K562 (cell line): ENCODE data around the gene FTH1. TPM values are rescaled to one million over a fixed set of nuclear protein-coding genes. Genes with fewer than 3 reads are reported as not detected.

Experiments
- ARHGAP35 ChIP-seq: fragments of 450-650 bp; IDR thresholded peaks from 2 replicates; pipeline ENCODE4 v1.6.1; 2018; ENCODE audit not compliant: partially characterized antibody
- BACH1 ChIP-seq: fragments of 200-800 bp; sonication (Bioruptor generic); IDR thresholded peaks from 2 replicates; pipeline ENCODE4 v1.6.1; 2016; ENCODE audit warnings: missing genetic modification characterization, missing compliant biosample characterization
- CREBBP ChIP-seq: IDR thresholded peaks from one replicate; pipeline ENCODE4 v1.6.1; 2012; ENCODE audit warnings: low read depth, mild to moderate bottlenecking, control low read depth, inconsistent platforms, low read length
- CTBP1 ChIP-seq: fragments of 450-650 bp; IDR thresholded peaks from 2 replicates; pipeline ENCODE4 v1.6.1; 2016; ENCODE audit warnings: borderline replicate concordance
- ELF2 ChIP-seq: fragments of 250-450 bp; sonication (Bioruptor Pico); IDR thresholded peaks from 2 replicates; pipeline ENCODE4 v1.5.0; 2021; ENCODE audit warnings: mild to moderate bottlenecking
- L3MBTL2 ChIP-seq: fragments of 450-650 bp; IDR thresholded peaks from 2 replicates; pipeline ENCODE4 v1.6.1; 2016; ENCODE audit warnings: mild to moderate bottlenecking, moderate library complexity
- MAFF ChIP-seq: IDR thresholded peaks from 2 replicates; pipeline ENCODE4 v1.6.1; 2012; ENCODE audit warnings: low read length, improper control_type of control experiment
- MCM2 ChIP-seq: fragments of 450-650 bp; IDR thresholded peaks from 2 replicates; pipeline ENCODE4 v1.6.1; 2017; ENCODE audit warnings: low read depth, mild to moderate bottlenecking
- MYBL2 ChIP-seq, 2 experiments: fragments of 450-650 bp in 1 of 2; sonication (generic) in 1 of 2; formaldehyde crosslinking in 1 of 2; IDR thresholded peaks; 2 replicates each; pipeline versions ENCODE4 v1.6.1 to v1.8.1; 2017 to 2022; ENCODE audit warnings: borderline replicate concordance in 1 of 2, inconsistent platforms in 1 of 2, low read depth in 1 of 2, mild to moderate bottlenecking in 1 of 2, missing genetic modification reagents in 1 of 2, moderate library complexity in 1 of 2
- NUFIP1 ChIP-seq: fragments of 450-650 bp; IDR thresholded peaks from 2 replicates; pipeline ENCODE4 v1.6.1; 2018; ENCODE audit not compliant: partially characterized antibody
- PBX2 ChIP-seq, 2 experiments: IDR thresholded peaks in 1 of 2; conservative IDR thresholded peaks in 1 of 2; 2 replicates each; pipeline ENCODE4 v1.6.1; 2016; ENCODE audit warnings: low read depth in 2 of 2, mild to moderate bottlenecking in 1 of 2, missing compliant biosample characterization in 1 of 2, missing genetic modification characterization in 1 of 2, moderate library complexity in 1 of 2
- POLR2A ChIP-seq: fragments of 450-650 bp; conservative IDR thresholded peaks from 2 replicates; pipeline ENCODE4 v1.6.1; 2016
- POLR2H ChIP-seq: IDR thresholded peaks from 2 replicates; pipeline ENCODE4 v1.6.1; 2016; ENCODE audit warnings: missing genetic modification characterization, low read depth, mild to moderate bottlenecking, control low read depth, missing compliant biosample characterization, moderate library complexity
- RCOR1 ChIP-seq, 2 experiments: IDR thresholded peaks; 2 replicates each; pipeline ENCODE4 v1.6.1; 2012; ENCODE audit warnings: low read depth in 2 of 2, low read length in 2 of 2, borderline replicate concordance in 1 of 2, improper control_type of control experiment in 1 of 2
- SMAD2 ChIP-seq: fragments of 150-350 bp; IDR thresholded peaks from 2 replicates; pipeline ENCODE4 v1.6.1; 2014; ENCODE audit warnings: low read depth, mild to moderate bottlenecking, low read length
- SNIP1 ChIP-seq: fragments of 450-650 bp; IDR thresholded peaks from 2 replicates; pipeline ENCODE4 v1.7.1; 2017; ENCODE audit warnings: low read depth, mild to moderate bottlenecking
- TEAD2 ChIP-seq: fragments of 450-650 bp; IDR thresholded peaks from 2 replicates; pipeline ENCODE4 v1.6.1; 2016; ENCODE audit warnings: missing genetic modification characterization, control low read depth, missing compliant biosample characterization
- ZBTB43 ChIP-seq: sonication (generic); formaldehyde crosslinking; IDR thresholded peaks from 2 replicates; pipeline ENCODE4 v1.8.0; 2023; ENCODE audit warnings: mild to moderate bottlenecking, missing genetic modification reagents
- ZNF436 ChIP-seq: fragments of 250-450, 450-650 bp; sonication (Bioruptor Pico); formaldehyde crosslinking; IDR thresholded peaks from 2 replicates; pipeline ENCODE4 v1.7.0; 2020; ENCODE audit warnings: mild to moderate bottlenecking
- ZNF444 ChIP-seq: fragments of 250-450 bp; sonication (Bioruptor Pico); IDR thresholded peaks from 2 replicates; pipeline ENCODE4 v1.4.0; 2020; ENCODE audit warnings: mild to moderate bottlenecking, moderate library complexity
- polyA plus RNA-seq, 8 experiments: library from polyadenylated mRNA; depleted of rRNA in 4 of 8; stranded (reverse) in 5 of 8; unstranded in 3 of 8; fragments of >200 nt; fragmentation: Nextera tagmentation in 2 of 8; fragmentation: Illumina TruSeq in 1 of 8; extraction: Ambion mirVana in 2 of 8; extraction: Trizol in 1 of 8; gene quantifications; 2 replicates each; pipeline versions ENCODE4 v1.2.1 to v1.2.3, GENCODE V29; 2011 to 2014; ENCODE audit warnings: inconsistent platforms in 1 of 8, missing spikeins in 1 of 8
- total RNA-seq, 7 experiments: library from RNA; depleted of rRNA in 6 of 7; stranded (reverse); fragments of >200 nt in 6 of 7; fragmentation: Illumina TruSeq in 2 of 7; extraction: Trizol in 2 of 7; gene quantifications; 2 replicates each; pipeline versions ENCODE4 v1.2.1 to v1.2.3, GENCODE V29; 2011 to 2021; ENCODE audit warnings: low replicate concordance in 1 of 7
- TF ChIP-seq, protein P1 (sequence below), 2 experiments: fragments of 450-650 bp; IDR thresholded peaks; 2 replicates each; pipeline ENCODE4 v1.6.1; 2018; ENCODE audit warnings: mild to moderate bottlenecking in 2 of 2, low read depth in 1 of 2; ENCODE audit not compliant: partially characterized antibody in 2 of 2

FTH1 gene
- total and polyA plus RNA-seq, 9 of the 15 experiments (the other 6 are each of a cell fraction or from before 2014, with no cell fraction given), result 370 to 3,146 (median 802) TPM

DNA sequence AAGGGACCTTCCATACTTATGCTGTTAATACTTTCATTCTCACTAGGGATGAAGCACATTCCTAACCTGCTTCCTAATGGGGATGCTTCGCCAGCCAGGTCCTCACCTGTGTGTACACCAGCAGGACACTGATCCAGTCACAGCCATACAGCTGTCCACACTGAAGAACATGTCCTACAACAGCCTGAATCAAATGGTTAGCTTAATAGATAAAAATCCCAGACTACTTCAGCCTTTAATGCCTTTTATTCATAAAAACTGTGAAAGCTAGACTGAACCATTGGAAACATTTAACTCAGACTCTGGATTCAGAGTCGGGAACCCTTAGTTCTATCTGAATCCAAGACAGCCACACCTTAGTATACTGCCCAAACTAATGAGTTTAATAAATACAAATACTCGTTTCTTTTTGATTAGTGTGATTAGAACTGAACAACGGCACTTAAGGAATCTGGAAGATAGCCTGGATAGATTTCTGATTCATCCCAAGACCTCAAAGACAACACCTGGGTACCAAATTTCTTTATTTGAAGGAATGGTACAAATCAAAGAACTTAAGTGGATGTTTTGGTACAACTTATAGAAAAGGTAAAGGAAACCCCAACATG is 3.3 kb downstream of the FTH1 start (continued):
- TF ChIP-seq ARHGAP35 (peak; percentile 50), ZNF444 (CRISPR knock-in tag) (peak; percentile 44), MYBL2 (IDR thresholded peaks at IDR 0.05; ENCODE audit: low read depth) (no peak), MYBL2 (CRISPR knock-in tag; IDR thresholded peaks at IDR 0.05; ENCODE audit: borderline replicate concordance) (no peak), ZBTB43 (CRISPR knock-in tag) (no peak), TEAD2 (tag) (no peak), RCOR1 (IDR thresholded peaks at IDR 0.05; ENCODE audit: borderline replicate concordance in 1 of 2, low read depth in 2 of 2, low read length in 2 of 2) (no peak), MCM2 (no peak), CTBP1 (peak; percentile 93), CREBBP (no peak), ZNF436 (CRISPR knock-in tag) (peak; percentile 93), PBX2 (CRISPR knock-in tag; IDR thresholded peaks at IDR 0.05; ENCODE audit: low read depth) (no peak), PBX2 (tag; conservative IDR thresholded peaks at IDR 0.05; ENCODE audit: low read depth) (no peak), L3MBTL2 (no peak; the same call in 1 of the 2 replicates), BACH1 (tag) (peak; percentile 58; the same call in 1 of the 2 replicates), NUFIP1 (no peak), ELF2 (CRISPR knock-in tag) (peak; percentile 89), POLR2H (peak; percentile 74), SNIP1 (no peak), MAFF (no peak), POLR2A (no peak; the same call in none of the 2 replicates), SMAD2 (no peak)
- TF ChIP-seq, protein P1, sequence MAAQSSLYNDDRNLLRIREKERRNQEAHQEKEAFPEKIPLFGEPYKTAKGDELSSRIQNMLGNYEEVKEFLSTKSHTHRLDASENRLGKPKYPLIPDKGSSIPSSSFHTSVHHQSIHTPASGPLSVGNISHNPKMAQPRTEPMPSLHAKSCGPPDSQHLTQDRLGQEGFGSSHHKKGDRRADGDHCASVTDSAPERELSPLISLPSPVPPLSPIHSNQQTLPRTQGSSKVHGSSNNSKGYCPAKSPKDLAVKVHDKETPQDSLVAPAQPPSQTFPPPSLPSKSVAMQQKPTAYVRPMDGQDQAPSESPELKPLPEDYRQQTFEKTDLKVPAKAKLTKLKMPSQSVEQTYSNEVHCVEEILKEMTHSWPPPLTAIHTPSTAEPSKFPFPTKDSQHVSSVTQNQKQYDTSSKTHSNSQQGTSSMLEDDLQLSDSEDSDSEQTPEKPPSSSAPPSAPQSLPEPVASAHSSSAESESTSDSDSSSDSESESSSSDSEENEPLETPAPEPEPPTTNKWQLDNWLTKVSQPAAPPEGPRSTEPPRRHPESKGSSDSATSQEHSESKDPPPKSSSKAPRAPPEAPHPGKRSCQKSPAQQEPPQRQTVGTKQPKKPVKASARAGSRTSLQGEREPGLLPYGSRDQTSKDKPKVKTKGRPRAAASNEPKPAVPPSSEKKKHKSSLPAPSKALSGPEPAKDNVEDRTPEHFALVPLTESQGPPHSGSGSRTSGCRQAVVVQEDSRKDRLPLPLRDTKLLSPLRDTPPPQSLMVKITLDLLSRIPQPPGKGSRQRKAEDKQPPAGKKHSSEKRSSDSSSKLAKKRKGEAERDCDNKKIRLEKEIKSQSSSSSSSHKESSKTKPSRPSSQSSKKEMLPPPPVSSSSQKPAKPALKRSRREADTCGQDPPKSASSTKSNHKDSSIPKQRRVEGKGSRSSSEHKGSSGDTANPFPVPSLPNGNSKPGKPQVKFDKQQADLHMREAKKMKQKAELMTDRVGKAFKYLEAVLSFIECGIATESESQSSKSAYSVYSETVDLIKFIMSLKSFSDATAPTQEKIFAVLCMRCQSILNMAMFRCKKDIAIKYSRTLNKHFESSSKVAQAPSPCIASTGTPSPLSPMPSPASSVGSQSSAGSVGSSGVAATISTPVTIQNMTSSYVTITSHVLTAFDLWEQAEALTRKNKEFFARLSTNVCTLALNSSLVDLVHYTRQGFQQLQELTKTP (IDR thresholded peaks at IDR 0.05; ENCODE audit: low read depth in 1 of 2, partially characterized antibody in 2 of 2), result peak in 1 of 2 experiments; percentile 0
